Measurements from ENCODE around the gene C16orf78. TPM values are rescaled to one million over a fixed set of nuclear protein-coding genes. Genes with fewer than 3 reads are reported as not detected.

C16orf78 gene, protein sequence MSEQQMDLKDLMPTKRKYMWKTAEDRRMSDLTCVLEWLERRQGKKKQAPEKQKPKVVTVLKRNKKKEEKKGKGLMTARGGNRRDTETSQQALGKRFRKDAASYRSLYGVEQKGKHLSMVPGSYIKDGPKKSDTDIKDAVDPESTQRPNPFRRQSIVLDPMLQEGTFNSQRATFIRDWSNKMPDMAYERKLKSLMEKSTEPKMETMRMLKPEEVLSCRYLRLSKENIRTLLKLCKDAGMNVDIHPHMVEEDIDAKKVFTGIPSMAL
- total RNA-seq (not detected), total RNA-seq (0 reads per million in 2 donors)

DNA sequence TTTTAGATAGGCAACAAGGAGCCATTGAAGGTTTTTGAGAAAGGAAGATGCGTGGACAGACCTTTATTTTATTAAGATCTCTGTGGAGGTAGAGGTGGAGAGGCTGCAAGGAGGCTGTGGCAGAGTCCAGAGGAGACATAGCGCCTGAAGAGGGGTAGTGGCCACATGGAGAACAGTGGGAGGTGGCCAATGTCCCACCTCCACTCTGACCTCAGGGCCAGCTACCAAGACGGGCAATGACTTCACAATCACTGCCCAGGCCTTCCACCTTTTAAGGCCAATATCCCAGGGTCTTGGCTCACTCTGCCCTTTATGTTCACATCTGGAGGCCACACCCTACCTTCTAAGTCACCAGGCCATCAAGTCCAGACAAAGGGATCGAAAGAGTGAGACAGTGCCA, at the start of gene C16orf78:
C16orf78 (plus strand) TSS at position 301 of the 400 bp plus-strand sequence. CDS start 136 bp downstream, outside the sequence.
- Mint-ChIP-seq H3K4me3 (no peak within 1 kb of the TSS), H3K36me3 (ENCODE audit: low read depth) (no peaks in the 10 kb centered on the region), H3K27ac (no peak within 1 kb of the TSS), H3K4me1 (no peaks in the 10 kb centered on the region), H3K27me3 (peaks cover 9% of the 10 kb centered on the region)
- no peak for ATAC-seq
- no peak for DNase-seq
- no peaks in the 10 kb centered on the region for H3K9me3 ChIP-seq (ENCODE audit: control insufficient read depth, low read length, poor library complexity, severe bottlenecking)

DNA sequence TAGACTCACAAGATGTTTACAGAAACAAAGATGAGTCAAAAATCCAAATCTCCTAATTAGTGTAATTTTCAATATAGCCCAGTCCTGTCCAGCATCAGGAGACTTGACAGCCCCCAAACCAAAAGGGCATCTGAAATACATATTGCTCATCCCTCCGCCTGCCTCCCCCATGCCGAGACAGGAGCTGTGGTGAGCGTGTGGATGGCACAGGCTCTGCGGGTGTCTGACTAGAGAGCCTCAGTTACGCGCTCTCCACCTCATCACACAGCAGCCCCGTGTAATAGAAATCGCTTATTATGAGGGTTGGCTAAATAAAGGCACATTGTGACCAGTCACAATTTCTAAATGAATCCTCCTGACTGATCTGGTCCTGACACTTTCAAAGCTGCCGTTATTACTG, 48.9 kb upstream of the C16orf78 start:
- H3K9me3 ChIP-seq (ENCODE audit: control insufficient read depth, low read length, poor library complexity, severe bottlenecking), result no peaks in the 10 kb centered on the region
- H3K27me3 Mint-ChIP-seq, result peaks cover 11% of the 10 kb centered on the region
- H3K36me3 Mint-ChIP-seq (ENCODE audit: low read depth), result no peaks in the 10 kb centered on the region
- H3K27ac Mint-ChIP-seq, result no peak overlapping the region
- no peak overlapping the region for H3K4me3 Mint-ChIP-seq
- H3K4me1 Mint-ChIP-seq, result no peaks in the 10 kb centered on the region
- DNase-seq (no peak), ATAC-seq (no peak)

DNA sequence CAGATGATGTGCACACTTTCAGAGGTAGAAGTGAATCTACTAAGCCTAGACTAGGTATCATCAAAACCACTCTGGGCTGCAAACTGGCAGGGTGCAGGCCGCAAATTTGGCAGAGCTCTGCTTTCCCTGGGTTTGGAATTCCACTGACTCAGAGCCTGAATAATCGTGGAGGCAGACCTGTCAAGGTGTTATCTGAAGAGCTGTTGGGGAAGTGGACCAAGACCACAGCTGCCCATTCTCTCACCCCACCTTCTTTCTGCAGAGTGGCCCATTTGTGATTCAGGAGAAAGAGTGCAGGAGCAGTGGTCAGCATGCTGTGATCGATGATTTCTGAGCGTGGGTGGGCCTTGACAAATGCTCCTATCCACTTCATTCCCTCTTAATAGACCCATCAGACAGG, 46.1 kb upstream of the C16orf78 start:
- no peaks in the 10 kb centered on the region for H3K4me1 Mint-ChIP-seq
- peaks cover 11% of the 10 kb centered on the region for H3K27me3 Mint-ChIP-seq
- DNase-seq, result no peak
- no peaks in the 10 kb centered on the region for H3K9me3 ChIP-seq (ENCODE audit: control insufficient read depth, low read length, poor library complexity, severe bottlenecking)
- H3K27ac Mint-ChIP-seq, result no peak overlapping the region
- H3K36me3 Mint-ChIP-seq (ENCODE audit: low read depth), result no peaks in the 10 kb centered on the region
- H3K4me3 Mint-ChIP-seq, result no peak overlapping the region
- ATAC-seq, result no peak

DNA sequence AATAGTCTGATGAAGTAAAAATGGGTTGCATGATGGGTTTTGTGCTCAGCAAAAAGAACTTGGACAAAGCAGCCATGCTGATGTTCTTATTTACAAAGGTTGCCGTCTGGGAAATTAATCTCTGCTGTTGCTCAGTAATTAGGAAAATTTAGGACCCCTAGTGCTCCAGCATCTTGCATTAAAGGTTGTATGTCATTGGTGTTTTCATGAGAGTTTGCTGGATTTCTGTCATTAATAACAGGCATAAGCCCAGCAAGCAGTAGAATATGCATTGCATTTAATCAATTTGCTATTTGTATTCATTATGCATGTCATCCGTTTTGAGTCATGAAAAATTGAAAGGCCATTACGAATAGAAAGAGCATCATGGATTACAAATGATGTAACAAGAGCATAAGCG, 45.3 kb upstream of the C16orf78 start:
- no peak overlapping the region for H3K4me3 Mint-ChIP-seq
- ATAC-seq (no peak), DNase-seq (no peak)
- no peaks in the 10 kb centered on the region for H3K4me1 Mint-ChIP-seq
- no peaks in the 10 kb centered on the region for H3K36me3 Mint-ChIP-seq (ENCODE audit: low read depth)
- no peaks in the 10 kb centered on the region for H3K9me3 ChIP-seq (ENCODE audit: control insufficient read depth, low read length, poor library complexity, severe bottlenecking)
- H3K27ac Mint-ChIP-seq, result no peak overlapping the region
- peaks cover 11% of the 10 kb centered on the region for H3K27me3 Mint-ChIP-seq

DNA sequence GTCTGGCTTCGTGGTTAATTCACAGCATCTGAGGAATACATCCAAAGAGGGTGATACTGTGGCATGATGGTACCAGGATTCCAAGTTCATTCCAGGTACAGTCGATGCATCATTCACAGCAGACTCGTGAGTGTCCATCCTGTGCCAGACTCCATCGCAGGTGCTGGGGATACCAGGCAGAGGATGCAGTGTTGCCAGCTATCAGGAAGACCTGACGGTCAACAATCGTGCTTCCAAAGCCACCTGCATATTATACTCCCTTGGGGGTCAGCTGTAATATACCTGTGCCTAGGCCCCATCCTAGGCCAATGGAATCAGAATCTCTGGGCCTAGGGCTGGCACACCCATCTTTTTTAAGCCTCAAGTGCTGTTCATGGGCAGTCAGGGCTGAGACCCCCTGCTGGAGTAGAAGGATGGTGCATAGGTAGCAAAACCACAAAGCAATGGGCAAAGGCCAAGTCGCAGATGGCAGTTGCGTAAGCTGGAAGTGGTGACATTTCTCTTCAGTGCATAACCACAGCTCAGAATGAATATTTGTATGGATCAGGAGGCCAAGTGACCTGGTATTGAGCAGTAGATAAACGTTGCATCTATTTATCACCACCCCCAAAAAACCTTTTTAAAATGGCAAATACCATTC, 42.9 kb upstream of the C16orf78 start:
- no peak overlapping the region for H3K4me3 Mint-ChIP-seq
- no peak for DNase-seq
- H3K27ac Mint-ChIP-seq, result no peak overlapping the region
- H3K27me3 Mint-ChIP-seq, result peaks cover 5% of the 10 kb centered on the region
- H3K4me1 Mint-ChIP-seq, result no peaks in the 10 kb centered on the region
- no peaks in the 10 kb centered on the region for H3K9me3 ChIP-seq (ENCODE audit: control insufficient read depth, low read length, poor library complexity, severe bottlenecking)
- no peaks in the 10 kb centered on the region for H3K36me3 Mint-ChIP-seq (ENCODE audit: low read depth)
- no peak for ATAC-seq

DNA sequence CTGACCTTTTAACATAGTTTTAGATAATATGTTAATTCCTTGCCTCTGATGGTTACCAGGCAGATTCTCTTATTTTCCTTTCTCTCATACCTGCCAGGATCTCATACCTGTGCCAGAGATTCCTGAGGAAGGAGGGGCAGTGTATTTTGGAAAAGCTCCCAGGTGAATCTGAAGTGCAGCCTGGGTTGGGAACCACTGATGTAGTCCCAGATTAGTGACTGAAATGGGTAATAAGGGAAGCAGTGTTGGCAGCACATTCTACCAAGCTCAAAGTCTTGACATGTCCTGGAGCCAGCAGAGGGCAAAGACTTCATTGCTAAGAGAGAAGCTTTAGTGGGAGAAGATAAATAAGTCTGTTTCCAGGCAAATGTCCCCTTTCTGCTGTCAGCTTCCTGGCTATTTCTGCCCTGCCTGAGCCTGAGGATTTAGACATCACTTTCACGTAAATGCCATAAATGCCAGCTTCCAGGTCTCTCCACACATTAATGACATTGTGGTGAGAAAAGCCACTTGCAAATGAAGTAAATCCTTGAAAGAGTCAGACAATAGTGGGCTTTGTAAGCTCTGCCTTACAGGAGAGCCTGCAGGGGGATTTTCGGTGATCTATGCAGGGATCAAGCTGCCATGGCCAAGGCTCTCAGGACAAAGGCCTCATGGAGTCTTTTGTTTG, 40.9 kb upstream of the C16orf78 start:
- peaks cover 15% of the 10 kb centered on the region for H3K27me3 Mint-ChIP-seq
- no peak overlapping the region for H3K4me3 Mint-ChIP-seq
- DNase-seq (no peak), ATAC-seq (no peak)
- H3K4me1 Mint-ChIP-seq, result peaks cover 1% of the 10 kb centered on the region
- no peaks in the 10 kb centered on the region for H3K9me3 ChIP-seq (ENCODE audit: control insufficient read depth, low read length, poor library complexity, severe bottlenecking)
- H3K27ac Mint-ChIP-seq, result no peak overlapping the region
- H3K36me3 Mint-ChIP-seq (ENCODE audit: low read depth), result peaks cover 1% of the 10 kb centered on the region

DNA sequence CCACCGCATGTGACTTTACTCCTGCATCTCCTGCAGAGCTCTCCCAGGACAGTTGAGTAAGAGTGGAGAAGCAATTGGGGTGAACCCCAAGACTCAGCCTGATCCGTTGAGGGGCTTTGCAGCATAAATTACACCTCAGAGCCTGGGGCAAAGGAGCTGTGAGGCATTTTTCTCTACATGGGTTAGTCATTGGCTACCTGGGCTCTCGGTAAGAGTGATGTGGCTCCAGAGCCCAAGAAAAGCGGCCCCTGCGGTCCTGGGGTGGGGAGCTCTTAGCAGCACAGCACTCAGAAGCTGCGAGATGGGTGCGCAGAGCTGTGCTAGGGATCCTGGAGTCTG, 40.4 kb upstream of the C16orf78 start:
- H3K9me3 ChIP-seq (ENCODE audit: control insufficient read depth, low read length, poor library complexity, severe bottlenecking), result no peaks in the 10 kb centered on the region
- ATAC-seq, result no peak
- Mint-ChIP-seq H3K27me3 (peaks cover 16% of the 10 kb centered on the region), H3K4me1 (peaks cover 2% of the 10 kb centered on the region), H3K27ac (no peak overlapping the region), H3K36me3 (ENCODE audit: low read depth) (peaks cover 2% of the 10 kb centered on the region), H3K4me3 (no peak overlapping the region)
- DNase-seq, result no peak

DNA sequence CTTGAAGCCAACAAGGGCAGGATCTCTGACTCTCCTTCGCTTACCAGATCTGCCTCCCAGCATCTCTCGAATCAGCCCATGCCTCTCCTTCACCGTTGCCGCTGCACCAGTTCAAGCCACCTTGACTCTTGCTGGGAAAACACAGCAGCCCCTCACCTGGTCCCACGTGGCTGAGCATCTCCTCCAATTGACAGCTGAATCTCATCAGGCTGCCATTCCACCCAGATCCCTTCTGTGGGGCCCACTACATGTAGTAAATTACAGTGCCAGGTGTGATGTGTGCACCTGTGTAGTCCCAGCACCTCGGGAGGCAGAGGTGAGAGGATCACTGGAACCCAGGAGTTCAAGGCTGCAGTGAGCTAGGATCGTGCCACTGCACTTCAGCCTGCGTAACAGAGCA, 37.8 kb upstream of the C16orf78 start:
- peaks cover 2% of the 10 kb centered on the region for H3K4me1 Mint-ChIP-seq
- no peak for DNase-seq
- no peaks in the 10 kb centered on the region for H3K9me3 ChIP-seq (ENCODE audit: control insufficient read depth, low read length, poor library complexity, severe bottlenecking)
- peaks cover 33% of the 10 kb centered on the region for H3K27me3 Mint-ChIP-seq
- ATAC-seq, result no peak
- no peak overlapping the region for H3K27ac Mint-ChIP-seq
- no peak overlapping the region for H3K4me3 Mint-ChIP-seq
- H3K36me3 Mint-ChIP-seq (ENCODE audit: low read depth), result peaks cover 2% of the 10 kb centered on the region

DNA sequence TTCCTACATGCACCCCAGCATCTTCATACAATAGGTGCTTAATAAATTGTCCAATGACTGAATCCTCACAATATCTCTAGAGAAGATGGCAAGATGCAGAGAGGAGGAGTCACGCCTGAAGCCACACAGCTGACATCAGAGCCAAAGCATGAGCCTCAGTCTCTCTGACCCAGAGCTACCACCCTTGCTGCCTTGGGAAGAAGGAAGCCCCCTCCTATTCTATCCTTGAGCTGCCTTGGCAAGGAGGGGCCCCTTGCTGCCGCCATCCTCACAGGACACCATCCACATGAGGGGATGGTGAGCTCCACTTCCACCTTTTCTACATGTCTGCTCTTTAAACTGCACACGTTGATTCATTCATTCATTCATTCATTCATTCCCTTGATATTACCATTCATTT, 37.0 kb upstream of the C16orf78 start:
- DNase-seq (no peak), ATAC-seq (no peak)
- Mint-ChIP-seq H3K4me3 (no peak overlapping the region), H3K36me3 (ENCODE audit: low read depth) (peaks cover 2% of the 10 kb centered on the region), H3K27ac (no peak overlapping the region), H3K27me3 (peaks cover 33% of the 10 kb centered on the region), H3K4me1 (peaks cover 2% of the 10 kb centered on the region)
- no peaks in the 10 kb centered on the region for H3K9me3 ChIP-seq (ENCODE audit: control insufficient read depth, low read length, poor library complexity, severe bottlenecking)

DNA sequence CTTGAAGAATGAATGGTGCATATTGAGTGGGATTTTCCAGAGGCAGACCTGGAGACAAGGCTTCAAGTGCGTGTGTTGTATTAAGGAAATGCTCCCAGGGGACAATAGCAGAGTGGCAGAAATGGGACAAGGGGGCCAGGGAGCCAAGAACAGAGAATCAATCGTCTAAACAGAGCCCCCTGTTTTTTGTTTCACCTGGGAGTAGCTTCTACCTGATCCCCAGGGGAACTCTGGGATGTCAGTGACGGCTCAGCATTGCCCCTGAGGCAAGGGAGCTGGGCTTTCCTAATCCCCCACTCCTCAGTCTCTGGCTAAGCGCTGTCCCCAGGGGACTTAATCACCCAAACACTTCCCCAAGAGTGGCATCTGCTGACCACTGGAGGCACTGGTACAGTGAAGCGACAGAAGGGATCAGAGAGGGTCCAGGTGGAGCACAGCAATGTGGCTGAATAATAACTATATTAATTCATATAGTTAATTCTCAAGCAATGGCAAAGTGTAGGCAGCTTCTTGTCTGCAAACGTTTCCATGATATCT, 35.7 kb upstream of the C16orf78 start:
- DNase-seq (no peak), ATAC-seq (no peak)
- peaks cover 2% of the 10 kb centered on the region for H3K4me1 Mint-ChIP-seq
- H3K36me3 Mint-ChIP-seq (ENCODE audit: low read depth), result peaks cover 2% of the 10 kb centered on the region
- H3K27me3 Mint-ChIP-seq, result peaks cover 33% of the 10 kb centered on the region
- no peak overlapping the region for H3K27ac Mint-ChIP-seq
- H3K9me3 ChIP-seq (ENCODE audit: control insufficient read depth, low read length, poor library complexity, severe bottlenecking), result no peaks in the 10 kb centered on the region
- no peak overlapping the region for H3K4me3 Mint-ChIP-seq

DNA sequence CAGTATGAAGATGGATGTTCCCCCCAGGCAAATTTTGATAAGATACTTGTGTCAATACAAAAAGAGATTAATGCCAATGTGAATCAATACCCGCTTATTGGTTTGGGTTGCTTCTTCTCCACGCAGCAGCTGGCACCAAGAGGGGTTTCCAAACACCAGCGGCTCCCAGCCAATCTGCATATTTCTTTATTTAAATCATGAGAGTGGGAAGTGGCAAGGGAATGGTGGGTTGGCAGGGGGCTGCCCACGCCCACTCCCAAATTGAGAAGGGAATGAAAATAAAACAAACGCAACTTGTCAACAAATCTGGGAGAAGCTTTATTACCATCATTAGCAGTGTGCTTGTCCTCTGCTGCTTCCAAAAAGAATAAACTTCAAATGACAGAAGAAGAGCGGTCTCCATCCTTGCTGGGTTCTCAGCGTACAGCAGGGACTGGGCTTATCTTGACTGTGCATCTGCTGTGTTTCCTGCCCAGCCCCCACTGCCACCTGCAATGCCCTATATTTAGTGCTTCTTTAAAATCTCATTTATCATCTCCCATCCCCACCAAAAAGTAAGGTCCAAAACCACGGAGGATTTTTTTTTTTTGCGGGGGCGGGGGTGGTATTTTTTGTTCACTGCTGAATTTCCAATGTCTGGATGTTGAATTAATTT, 34.9 kb upstream of the C16orf78 start:
- H3K4me3 Mint-ChIP-seq, result no peak overlapping the region
- no peak for ATAC-seq
- H3K27ac Mint-ChIP-seq, result no peak overlapping the region
- no peaks in the 10 kb centered on the region for H3K9me3 ChIP-seq (ENCODE audit: control insufficient read depth, low read length, poor library complexity, severe bottlenecking)
- H3K27me3 Mint-ChIP-seq, result peaks cover 33% of the 10 kb centered on the region
- DNase-seq, result no peak
- peaks cover 2% of the 10 kb centered on the region for H3K36me3 Mint-ChIP-seq (ENCODE audit: low read depth)
- peaks cover 2% of the 10 kb centered on the region for H3K4me1 Mint-ChIP-seq

DNA sequence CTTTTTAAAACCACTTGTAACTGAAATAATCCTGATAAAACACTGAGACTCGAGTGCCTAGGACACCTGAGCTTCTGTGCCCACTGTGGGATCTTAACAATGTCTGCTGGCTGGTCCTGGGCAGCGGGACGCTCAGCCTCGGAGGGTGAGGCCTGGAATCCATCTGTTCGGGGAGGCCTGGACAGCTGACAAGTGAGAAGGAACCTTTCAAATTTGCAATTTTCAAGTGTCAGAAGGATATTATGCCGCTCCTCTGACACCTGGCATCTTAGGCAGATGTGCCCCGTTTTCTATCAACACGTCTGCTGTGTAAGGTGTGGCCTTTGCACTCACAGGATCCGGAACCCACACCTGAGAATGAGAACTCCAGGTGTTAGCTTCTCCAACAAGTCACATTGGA, 33.1 kb upstream of the C16orf78 start:
- Mint-ChIP-seq H3K4me1 (peaks cover 2% of the 10 kb centered on the region), H3K27ac (no peak overlapping the region), H3K4me3 (no peak overlapping the region), H3K27me3 (peaks cover 30% of the 10 kb centered on the region), H3K36me3 (ENCODE audit: low read depth) (peaks cover 2% of the 10 kb centered on the region)
- DNase-seq (no peak), ATAC-seq (no peak)
- H3K9me3 ChIP-seq (ENCODE audit: control insufficient read depth, low read length, poor library complexity, severe bottlenecking), result no peaks in the 10 kb centered on the region

DNA sequence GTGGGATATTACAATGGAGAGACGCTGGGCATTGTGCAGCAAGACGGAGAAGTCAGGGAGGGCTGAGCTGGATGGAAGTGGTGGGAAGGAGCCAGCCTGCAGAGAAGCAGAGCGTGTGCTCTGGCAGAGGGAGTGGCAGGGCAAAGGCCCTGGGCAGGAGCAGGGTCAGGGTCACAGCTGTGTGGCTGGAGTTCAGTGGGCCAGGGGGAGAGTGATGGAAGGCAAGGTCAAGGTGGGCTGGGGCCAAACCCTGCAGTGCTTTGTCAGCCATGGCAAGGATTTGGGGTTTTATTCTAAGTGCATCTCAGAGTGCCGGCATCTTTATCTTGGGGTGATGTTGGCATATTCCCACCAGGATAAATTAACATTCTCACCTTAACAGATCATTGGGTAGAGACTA, 31.9 kb upstream of the C16orf78 start:
- ATAC-seq (no peak), DNase-seq (no peak)
- no peak overlapping the region for H3K27ac Mint-ChIP-seq
- H3K4me3 Mint-ChIP-seq, result no peak overlapping the region
- H3K9me3 ChIP-seq (ENCODE audit: control insufficient read depth, low read length, poor library complexity, severe bottlenecking), result no peaks in the 10 kb centered on the region
- peaks cover 2% of the 10 kb centered on the region for H3K36me3 Mint-ChIP-seq (ENCODE audit: low read depth)
- peaks cover 2% of the 10 kb centered on the region for H3K4me1 Mint-ChIP-seq
- peaks cover 26% of the 10 kb centered on the region for H3K27me3 Mint-ChIP-seq

All from T-helper 17 cell (primary cell).